Liver (tissue), 4 donors: ENCODE data around the gene TTC22. TPM values are rescaled to one million over a fixed set of nuclear protein-coding genes. Genes with fewer than 3 reads are reported as not detected.

Experiments used
- polyA plus RNA-seq, 2 donors: library from polyadenylated mRNA; stranded (reverse) in 1 of 2; unstranded in 1 of 2; fragments of 200-250 nt in 1 of 2; fragments of >200 nt in 1 of 2; fragmentation: Nextera tagmentation in 1 of 2; extraction: Ambion mirVana in 1 of 2; gene quantifications; one replicate each; pipeline versions ENCODE4 v1.2.1 to v1.2.3, GENCODE V29; 2013 to 2015
- total RNA-seq, 2 donors: library from RNA; depleted of rRNA; stranded (reverse); fragments of >200 nt; gene quantifications; one replicate each; pipeline ENCODE4 v1.2.3, GENCODE V29; 2014
- donor health status: healthy.
- donor health status: healthy.
- donor health status: healthy.

The TTC22 gene
- total and polyA plus RNA-seq, 4 donors, result 0.96 to 3.5 (median 2.3) TPM

Other genes with a start within 250 kb of the TTC22 start
- 10 to 100 TPM in 1 of 2 donors, 1 to 10 TPM in 1; 5.4 to 25.1 TPM for gene FAM151A, start 177.8 kb downstream of the TTC22 start, total RNA-seq
- 1 to 10 TPM; 1.5 to 3.9 TPM for gene FAM151A, start 177.8 kb downstream of the TTC22 start, polyA plus RNA-seq
- 1 to 10 TPM in 1 of 2 donors, under 1 TPM in 1; 0.51 to 2.8 TPM for gene MROH7, start 159.5 kb downstream of the TTC22 start, total RNA-seq
- under 1 TPM; 0.07 to 0.64 TPM for gene MROH7, start 159.5 kb downstream of the TTC22 start, polyA plus RNA-seq
- 10 to 100 TPM in 1 of 2 donors, 1 to 10 TPM in 1; 9.0 to 10.9 TPM for gene TTC4, start 85.5 kb downstream of the TTC22 start, total RNA-seq
- gene TTC4, start 85.5 kb downstream of the TTC22 start, polyA plus RNA-seq, result 1 to 10 TPM; 6.9 to 7.2 TPM
- gene PARS2, start 36.8 kb downstream of the TTC22 start, total RNA-seq, result 1 to 10 TPM; 3.1 to 3.4 TPM
- 1 to 10 TPM; 2.1 to 4.1 TPM for gene PARS2, start 36.8 kb downstream of the TTC22 start, polyA plus RNA-seq
- gene DHCR24, start 85.9 kb upstream of the TTC22 start, total RNA-seq, result 100 to 1,000 TPM; 495 to 815 TPM
- gene DHCR24, start 85.9 kb upstream of the TTC22 start, polyA plus RNA-seq, result 100 to 1,000 TPM; 271 to 705 TPM
- gene TMEM61, start 179.3 kb upstream of the TTC22 start, total RNA-seq, result not detected
- gene TMEM61, start 179.3 kb upstream of the TTC22 start, polyA plus RNA-seq, result not detected
- under 1 TPM in 1 of 2 donors, not detected in 1; 0.14 TPM for gene BSND, start 197.6 kb upstream of the TTC22 start, total RNA-seq
- gene BSND, start 197.6 kb upstream of the TTC22 start, polyA plus RNA-seq, result not detected
- 100 to 1,000 TPM in 1 of 2 donors, 10 to 100 TPM in 1; 68.2 to 112 TPM for gene PCSK9, start 238.2 kb upstream of the TTC22 start, total RNA-seq
- gene PCSK9, start 238.2 kb upstream of the TTC22 start, polyA plus RNA-seq, result 10 to 100 TPM; 10.8 to 48.9 TPM